ENCODE measurements around the gene MFSD8. TPM values are rescaled to one million over a fixed set of nuclear protein-coding genes. Genes with fewer than 3 reads are reported as not detected.

MFSD8 gene
- total and polyA plus RNA-seq, 4 donors, result 6.3 to 21.0 (median 17.6) TPM

- no peak overlapping the region for H3K4me3 ChIP-seq (ENCODE audit: low read depth in 1 of 3, low read length in 3 of 3)
- no peak for DNase-seq (ENCODE audit: low spot score)
- TF ChIP-seq EGR1 (IDR thresholded peaks at IDR 0.05; ENCODE audit: low read depth in 2 of 2) (no peak), HNF4G (IDR thresholded peaks at IDR 0.05) (no peak), SP1 (IDR thresholded peaks at IDR 0.05) (no peak), RAD21 (IDR thresholded peaks at IDR 0.05) (no peak)
- TF ChIP-seq, protein P1, sequence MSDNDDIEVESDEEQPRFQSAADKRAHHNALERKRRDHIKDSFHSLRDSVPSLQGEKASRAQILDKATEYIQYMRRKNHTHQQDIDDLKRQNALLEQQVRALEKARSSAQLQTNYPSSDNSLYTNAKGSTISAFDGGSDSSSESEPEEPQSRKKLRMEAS (IDR thresholded peaks at IDR 0.05), result no peak
- TF ChIP-seq, protein P2, sequence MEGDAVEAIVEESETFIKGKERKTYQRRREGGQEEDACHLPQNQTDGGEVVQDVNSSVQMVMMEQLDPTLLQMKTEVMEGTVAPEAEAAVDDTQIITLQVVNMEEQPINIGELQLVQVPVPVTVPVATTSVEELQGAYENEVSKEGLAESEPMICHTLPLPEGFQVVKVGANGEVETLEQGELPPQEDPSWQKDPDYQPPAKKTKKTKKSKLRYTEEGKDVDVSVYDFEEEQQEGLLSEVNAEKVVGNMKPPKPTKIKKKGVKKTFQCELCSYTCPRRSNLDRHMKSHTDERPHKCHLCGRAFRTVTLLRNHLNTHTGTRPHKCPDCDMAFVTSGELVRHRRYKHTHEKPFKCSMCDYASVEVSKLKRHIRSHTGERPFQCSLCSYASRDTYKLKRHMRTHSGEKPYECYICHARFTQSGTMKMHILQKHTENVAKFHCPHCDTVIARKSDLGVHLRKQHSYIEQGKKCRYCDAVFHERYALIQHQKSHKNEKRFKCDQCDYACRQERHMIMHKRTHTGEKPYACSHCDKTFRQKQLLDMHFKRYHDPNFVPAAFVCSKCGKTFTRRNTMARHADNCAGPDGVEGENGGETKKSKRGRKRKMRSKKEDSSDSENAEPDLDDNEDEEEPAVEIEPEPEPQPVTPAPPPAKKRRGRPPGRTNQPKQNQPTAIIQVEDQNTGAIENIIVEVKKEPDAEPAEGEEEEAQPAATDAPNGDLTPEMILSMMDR (IDR thresholded peaks at IDR 0.05; ENCODE audit: low read depth, low read length, missing input control), result no peak
- H3K36me3 ChIP-seq (ENCODE audit: control insufficient read depth in 4 of 4, insufficient read depth in 3 of 4, low read depth in 1 of 4, low read length in 3 of 4), result no peaks in the 10 kb centered on the region
- no peak overlapping the region for H3K9ac ChIP-seq (ENCODE audit: low read depth in 1 of 2, low read length in 2 of 2)
- WGBS, result 84% methylated on average over 1 of the region's 1 CpG
- no peaks in the 10 kb centered on the region for H3K9me3 ChIP-seq (ENCODE audit: control insufficient read depth in 4 of 4, low read length in 3 of 4)
- no peaks in the 10 kb centered on the region for H3K27me3 ChIP-seq (ENCODE audit: control insufficient read depth in 4 of 4, insufficient read depth in 4 of 4, low read length in 3 of 4)
- no peak overlapping the region for H3K27ac ChIP-seq (ENCODE audit: low read depth in 1 of 2, low read length in 2 of 2)
- no peaks in the 10 kb centered on the region for H3K4me1 ChIP-seq (ENCODE audit: control insufficient read depth in 4 of 4, insufficient read depth in 4 of 4, low read length in 3 of 4)
Measured at GRCh38 chr4:127896069-127896468, 68.9 kb downstream of the MFSD8 start.

GRCh38 chr4:127889903-127890302 lies 75.1 kb downstream of the MFSD8 start:
- Histone ChIP-seq H3K27me3 (ENCODE audit: control insufficient read depth in 4 of 4, insufficient read depth in 4 of 4, low read length in 3 of 4) (no peaks in the 10 kb centered on the region), H3K9me3 (ENCODE audit: control insufficient read depth in 4 of 4, low read length in 3 of 4) (no peaks in the 10 kb centered on the region), H3K36me3 (ENCODE audit: control insufficient read depth in 4 of 4, insufficient read depth in 3 of 4, low read depth in 1 of 4, low read length in 3 of 4) (no peaks in the 10 kb centered on the region), H3K9ac (ENCODE audit: low read depth in 1 of 2, low read length in 2 of 2) (no peak overlapping the region), H3K4me1 (ENCODE audit: control insufficient read depth in 4 of 4, insufficient read depth in 4 of 4, low read length in 3 of 4) (no peaks in the 10 kb centered on the region), H3K4me3 (ENCODE audit: low read depth in 1 of 3, low read length in 3 of 3) (no peak overlapping the region), H3K27ac (ENCODE audit: low read depth in 1 of 2, low read length in 2 of 2) (no peak overlapping the region)
- DNase-seq (ENCODE audit: low spot score), result no peak
- TF ChIP-seq ZBTB33 (IDR thresholded peaks at IDR 0.05) (no peak), HNF4G (IDR thresholded peaks at IDR 0.05) (no peak), JUND (IDR thresholded peaks at IDR 0.05) (no peak), RXRA (IDR thresholded peaks at IDR 0.05) (no peak), HNF4A (conservative IDR thresholded peaks at IDR 0.05) (no peak), FOXA2 (IDR thresholded peaks at IDR 0.05) (no peak)
- TF ChIP-seq, protein P3, sequence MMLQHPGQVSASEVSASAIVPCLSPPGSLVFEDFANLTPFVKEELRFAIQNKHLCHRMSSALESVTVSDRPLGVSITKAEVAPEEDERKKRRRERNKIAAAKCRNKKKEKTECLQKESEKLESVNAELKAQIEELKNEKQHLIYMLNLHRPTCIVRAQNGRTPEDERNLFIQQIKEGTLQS (IDR thresholded peaks at IDR 0.05), result no peak
- TF ChIP-seq, protein P2 (IDR thresholded peaks at IDR 0.05; ENCODE audit: low read depth, low read length, missing input control), result no peak
- 87% methylated on average over 3 of the region's 3 CpGs for WGBS

All from liver (tissue), 9 donors.